ENCODE results near the gene BACH1. TPM values are rescaled to one million over a fixed set of nuclear protein-coding genes. Genes with fewer than 3 reads are reported as not detected.

BACH1 gene
- polyA plus RNA-seq, 1 donor: 47.1 TPM

GRCh38 chr21:29394051-29394450 is 95.3 kb downstream of the BACH1 start:
- no peak for DNase-seq
- Histone ChIP-seq H3K36me3 (ENCODE audit: control insufficient read depth, insufficient read depth, low read length) (no peaks in the 10 kb centered on the region), H3K27me3 (ENCODE audit: control insufficient read depth, insufficient read depth, low read length) (no peaks in the 10 kb centered on the region), H3K27ac (ENCODE audit: low read length) (no peak overlapping the region), H3K9me3 (ENCODE audit: control insufficient read depth, low read depth, low read length) (peaks cover 4% of the 10 kb centered on the region), H3K4me1 (ENCODE audit: control insufficient read depth, insufficient read depth, low read length) (no peaks in the 10 kb centered on the region), H3K4me3 (ENCODE audit: low read length) (no peak overlapping the region)
- WGBS (ENCODE audit: insufficient coverage, low lambda C conversion rate): 100% methylated on average over 1 of the region's 2 CpGs

Other genes with a start within 250 kb of the BACH1 start
- 213 TPM for gene CCT8, start 225.3 kb upstream of the BACH1 start, polyA plus RNA-seq
- 6.5 TPM for gene MAP3K7CL, start 168.3 kb upstream of the BACH1 start, polyA plus RNA-seq